DMS53 treated with DMSO at 0.1 percent for 48 hours (cell line): ENCODE results near the gene MCF2.
"Not testable (repeated sequence)": the region's sequence is repeated elsewhere in the genome, so short reads cannot be mapped to it uniquely, and the experiment has no call there.

Experiments used
- DNase-seq: peaks from one replicate; lab custom pipeline; 2025; ENCODE audit not compliant: unreplicated experiment; lab: John Stamatoyannopoulos, UW

Gene MCF2

DNA sequence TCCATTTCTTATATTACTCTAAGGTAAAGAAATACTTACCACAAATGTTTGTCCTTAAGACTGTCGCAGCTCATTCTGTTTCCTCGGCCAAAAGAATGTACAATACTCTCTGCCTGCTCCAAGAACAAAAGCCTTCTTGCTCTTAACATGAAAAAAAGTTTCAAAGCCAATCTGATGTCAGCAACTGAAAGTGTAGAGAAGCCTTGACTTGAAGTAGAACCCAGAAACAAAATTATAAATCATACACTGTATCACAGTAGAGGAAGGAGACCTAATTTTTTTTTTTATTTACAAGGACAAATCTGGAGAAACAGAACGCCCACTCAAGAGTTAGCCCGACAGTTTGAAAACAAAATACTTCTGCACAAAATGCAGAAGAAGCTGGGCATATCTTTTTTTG, at the start of gene MCF2:
MCF2 (minus strand) TSS at position 101 of the 400 bp plus-strand sequence. CDS start 56,423 bp downstream, outside the sequence.
- DNase-seq: no peak

DNA sequence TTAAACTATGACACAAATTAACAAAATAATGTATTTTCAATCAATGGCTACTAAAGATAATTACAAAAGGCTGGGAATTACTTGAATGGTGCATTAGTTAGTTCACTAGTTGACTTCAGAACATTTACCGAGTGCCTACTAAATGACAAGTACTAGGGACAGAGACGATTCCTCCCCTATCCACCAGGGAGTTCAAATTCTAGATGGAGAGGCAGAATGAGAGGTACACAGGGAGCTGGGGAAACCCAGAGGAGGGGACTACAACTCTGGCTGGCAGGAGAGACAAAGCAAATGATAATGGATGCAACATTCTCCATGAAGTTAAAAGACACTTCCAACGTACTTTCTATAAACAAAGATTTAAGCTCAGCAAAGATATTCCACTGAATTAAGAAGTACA, 43.1 kb upstream of the MCF2 start:
- DNase-seq: no peak

- DNase-seq: no peak
These were observed 42.4 kb upstream of the MCF2 start for GRCh38 chrX:139750390-139750789.

DNA sequence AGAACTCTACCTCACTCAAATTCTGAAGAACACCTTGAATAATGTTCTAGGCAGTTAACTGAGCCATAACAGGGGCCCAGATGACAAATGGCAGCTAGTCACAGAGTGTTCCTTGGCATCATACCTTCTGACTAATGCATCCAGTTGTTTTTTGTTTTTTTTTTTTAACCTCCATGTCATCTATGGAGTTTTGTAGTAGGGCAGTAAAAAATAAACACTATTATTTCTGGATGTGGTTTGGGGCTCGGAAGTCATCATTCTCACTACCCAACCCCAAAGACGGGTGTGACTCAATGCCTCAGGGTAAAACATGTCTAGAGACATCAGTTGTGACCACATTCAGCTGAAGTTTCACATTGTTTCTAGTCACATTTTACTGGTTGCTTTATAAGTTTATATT, 31.2 kb upstream of the MCF2 start:
- no peak for DNase-seq

DNA sequence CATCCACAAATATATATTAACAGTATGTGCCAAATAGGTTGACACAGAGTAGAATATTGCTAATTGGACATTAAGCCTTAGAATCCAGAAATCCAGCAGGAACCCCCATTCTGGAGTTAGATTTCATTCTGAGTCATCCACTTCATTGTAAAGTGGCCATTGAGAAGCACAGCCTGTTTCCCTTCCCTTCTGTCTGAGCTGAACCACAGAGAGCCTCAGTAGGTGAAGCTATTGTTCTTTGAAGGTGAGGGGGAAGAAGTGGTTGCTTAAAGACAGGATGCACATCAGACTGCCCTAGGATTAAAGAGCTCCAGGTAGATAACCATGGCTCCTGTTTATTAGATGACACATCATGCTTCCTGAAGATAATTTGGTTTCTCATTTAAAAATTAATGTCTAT, 30.6 kb upstream of the MCF2 start:
- DNase-seq: peak; percentile 95

DNA sequence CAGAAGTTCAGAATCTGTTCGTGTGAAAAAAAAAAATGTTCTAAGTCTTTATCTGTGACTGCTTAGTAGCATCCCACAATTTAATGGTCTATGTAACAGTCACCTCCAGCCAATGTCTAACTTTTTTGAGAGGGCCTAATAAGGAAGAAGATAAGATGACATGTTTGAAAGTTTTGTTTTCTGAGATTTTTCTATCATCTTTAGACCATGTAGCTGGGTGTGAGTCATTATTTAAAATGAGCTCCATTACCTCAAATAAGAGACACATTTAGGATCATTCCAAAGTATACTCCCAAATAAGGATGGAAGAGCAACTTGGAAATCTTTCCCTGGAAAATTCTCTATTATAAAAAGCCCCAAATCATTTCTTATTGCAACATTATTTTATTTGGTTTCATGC, 28.2 kb upstream of the MCF2 start:
- DNase-seq: no peak

- no peak for DNase-seq
These were observed 27.0 kb upstream of the MCF2 start for GRCh38 chrX:139734996-139735395.

- no peak for DNase-seq
These were observed 17.8 kb upstream of the MCF2 start for GRCh38 chrX:139725720-139726119.

- no peak for DNase-seq
These were observed 16.7 kb upstream of the MCF2 start for GRCh38 chrX:139724626-139725025.

- DNase-seq: peak; percentile 53
These were observed 13.0 kb upstream of the MCF2 start for GRCh38 chrX:139720979-139721378.

DNA sequence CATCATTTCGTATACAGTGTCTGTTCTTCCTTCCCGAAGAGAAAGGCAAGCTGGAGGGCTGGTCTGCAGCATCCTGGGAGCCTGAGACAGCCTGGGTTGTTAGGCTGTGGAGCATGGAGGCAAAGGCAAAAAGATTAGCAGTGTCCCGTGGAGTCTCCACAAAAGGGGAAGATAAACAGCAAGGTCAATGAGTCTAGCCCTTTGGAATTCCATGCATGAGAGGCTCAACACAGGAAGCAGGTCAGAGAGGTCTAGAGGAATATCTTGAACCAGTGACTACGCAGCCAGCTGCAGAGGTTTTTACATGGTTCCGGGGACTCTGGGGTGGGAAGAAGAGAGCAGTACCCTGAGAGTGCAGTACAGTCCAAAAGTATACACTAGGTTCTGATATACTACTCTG, 12.2 kb upstream of the MCF2 start:
- DNase-seq: peak; percentile 47

GRCh38 chrX:139702658-139703057, 5.3 kb downstream of the MCF2 start:
- no peak for DNase-seq

GRCh38 chrX:139692908-139693307, 15.1 kb downstream of the MCF2 start:
- DNase-seq: no peak

- no peak for DNase-seq
These were observed 15.5 kb downstream of the MCF2 start for GRCh38 chrX:139692506-139692849.

GRCh38 chrX:139691843-139692505, 16.0 kb downstream of the MCF2 start:
- no peak for DNase-seq

GRCh38 chrX:139691493-139691842, 16.5 kb downstream of the MCF2 start:
- peak; percentile 2 for DNase-seq

GRCh38 chrX:139685175-139685574, 22.8 kb downstream of the MCF2 start:
- not testable (repeated sequence) for DNase-seq

DNA sequence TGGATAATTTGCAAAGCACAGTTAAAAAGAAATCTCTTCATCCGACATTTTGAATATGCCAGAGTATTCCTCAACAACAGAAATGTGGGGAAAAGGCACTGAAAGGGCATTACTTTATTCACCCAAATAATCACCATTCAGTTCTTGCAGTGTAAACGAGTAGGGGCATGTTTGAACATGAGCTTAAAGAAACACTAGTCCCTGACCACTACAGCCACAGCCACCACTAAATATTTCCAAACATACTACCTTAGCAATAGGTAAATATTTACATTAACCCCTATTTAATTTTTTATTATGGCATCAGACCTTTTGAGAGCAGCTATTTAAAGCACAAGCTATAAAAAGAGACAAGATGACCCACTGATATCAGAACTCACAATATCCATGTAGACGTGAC, 27.6 kb downstream of the MCF2 start:
- DNase-seq: no peak

GRCh38 chrX:139647597-139647996, 60.4 kb downstream of the MCF2 start:
- DNase-seq: no peak

DNA sequence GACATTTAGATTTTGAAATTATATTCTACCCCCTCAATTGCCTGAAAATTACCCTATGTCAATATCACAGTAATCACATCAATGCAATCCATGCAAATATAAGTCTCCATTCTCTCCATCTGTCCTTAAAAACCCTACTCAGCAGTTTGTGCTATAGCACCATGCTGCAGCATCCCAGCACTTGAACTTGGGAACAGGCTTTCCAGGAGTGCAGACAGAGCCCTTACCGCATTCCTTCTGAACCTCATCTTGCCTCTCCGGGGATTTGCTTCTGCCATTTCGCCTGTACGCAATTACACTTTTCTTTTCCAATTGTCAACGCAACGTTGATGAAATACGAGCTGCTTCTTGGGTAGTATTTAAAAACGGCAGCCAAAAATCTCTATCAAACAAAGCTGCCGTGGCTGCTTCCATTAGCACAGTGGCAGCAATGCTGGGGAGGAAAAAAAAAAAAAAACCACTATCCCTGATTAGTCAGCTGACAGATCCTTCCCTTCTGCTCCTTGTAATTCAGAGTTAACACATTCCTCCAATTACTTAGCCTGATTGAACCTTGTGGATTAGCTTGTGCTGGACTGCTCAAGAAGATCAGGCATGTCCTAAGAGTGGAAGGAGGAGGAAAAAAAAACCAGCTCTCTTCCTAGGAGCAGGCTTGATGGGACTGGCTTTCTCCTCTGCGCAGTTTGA, 65.6 kb downstream of the MCF2 start:
- DNase-seq: no peak

GRCh38 chrX:139640259-139640658, 67.7 kb downstream of the MCF2 start:
- DNase-seq: no peak

DNA sequence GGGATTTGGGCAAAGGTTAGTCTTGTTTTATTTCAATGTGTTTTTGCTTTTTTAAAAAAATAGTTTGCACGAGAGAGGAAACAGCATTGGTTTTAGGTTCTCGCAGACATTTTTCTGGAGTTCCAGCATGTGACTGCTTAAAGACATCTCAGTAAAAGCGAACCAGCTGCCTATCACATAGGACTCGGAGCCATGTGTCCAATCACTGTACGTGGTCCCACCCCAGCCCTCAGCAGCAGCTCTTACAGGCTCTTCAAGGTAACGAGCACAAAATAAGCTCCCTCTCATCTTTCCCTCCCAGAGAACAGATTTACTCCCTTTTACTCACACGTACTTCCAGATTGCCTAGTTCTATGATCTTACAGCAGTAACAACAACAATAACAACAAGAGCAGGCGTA, 68.7 kb downstream of the MCF2 start:
- no peak for DNase-seq

GRCh38 chrX:139600105-139600504, 107.9 kb downstream of the MCF2 start:
- no peak for DNase-seq
